Measurements from ENCODE around the gene STRIT1. TPM values are rescaled to one million over a fixed set of nuclear protein-coding genes. Genes with fewer than 3 reads are reported as not detected.

Gene STRIT1
- total and polyA plus RNA-seq, 8 donors = 0.73 TPM; not detected in 7

GRCh38 chr3:155286736-155287135 is 6.7 kb downstream of the STRIT1 start:
- no peak for TF ChIP-seq CTCF (IDR thresholded peaks at IDR 0.05)
- intact Hi-C loops (cut with DNase I) = no loop called here
- Histone ChIP-seq H3K9me3 (no peaks in the 10 kb centered on the region), H3K27ac (no peak overlapping the region), H3K36me3 (no peaks in the 10 kb centered on the region), H3K4me1 (no peaks in the 10 kb centered on the region), H3K27me3 (no peaks in the 10 kb centered on the region), H3K4me3 (no peak overlapping the region)
- FAIRE-seq (no peak), ATAC-seq (no peak), DNase-seq (no peak)
- WGBS, 2 donors = 65 to 76% methylated on average over 2 of the region's 2 CpGs

GRCh38 chr3:155285936-155286335 is 7.5 kb downstream of the STRIT1 start:
- no peak for TF ChIP-seq CTCF (IDR thresholded peaks at IDR 0.05)
- ATAC-seq = no peak

GRCh38 chr3:155283092-155284056 is 10.1 kb downstream of the STRIT1 start:
- intact Hi-C loops (cut with DNase I) = no loop called here
- Histone ChIP-seq H3K36me3 (no peaks in the 10 kb centered on the region), H3K27ac (no peak overlapping the region), H3K4me3 (no peak overlapping the region), H3K9me3 (no peaks in the 10 kb centered on the region), H3K27me3 (no peaks in the 10 kb centered on the region), H3K4me1 (no peaks in the 10 kb centered on the region)
- no peak for TF ChIP-seq CTCF (IDR thresholded peaks at IDR 0.05)
- no peak for ATAC-seq
- 70 to 76% methylated on average over 8 of the region's 8 CpGs for WGBS, 2 donors
- no peak for DNase-seq
- FAIRE-seq = no peak

More at GRCh38 chr3:155285936-155286335, 7.5 kb downstream of the STRIT1 start:
- FAIRE-seq = no peak
- Histone ChIP-seq H3K4me1 (no peaks in the 10 kb centered on the region), H3K9me3 (no peaks in the 10 kb centered on the region), H3K27ac (no peak overlapping the region), H3K4me3 (no peak overlapping the region), H3K36me3 (no peaks in the 10 kb centered on the region), H3K27me3 (no peaks in the 10 kb centered on the region)
- WGBS, 2 donors = 74 to 86% methylated on average over 4 of the region's 4 CpGs
- intact Hi-C loops (cut with DNase I) = no loop called here
- DNase-seq = no peak

GRCh38 chr3:155282385-155283091 is 10.9 kb downstream of the STRIT1 start:
- ATAC-seq = no peak
- H3K36me3 ChIP-seq = no peaks in the 10 kb centered on the region
- intact Hi-C loops (cut with DNase I) = no loop called here
- WGBS, 2 donors = 72 to 85% methylated on average over 6 of the region's 6 CpGs
- no peak for FAIRE-seq
- H3K27ac ChIP-seq = no peak overlapping the region
- no peak overlapping the region for H3K4me3 ChIP-seq
- H3K4me1 ChIP-seq = no peaks in the 10 kb centered on the region
- DNase-seq = no peak
- no peak for TF ChIP-seq CTCF (IDR thresholded peaks at IDR 0.05)
- H3K27me3 ChIP-seq = no peaks in the 10 kb centered on the region
- H3K9me3 ChIP-seq = no peaks in the 10 kb centered on the region

Data from pancreas (tissue), 10 donors.